ENCODE results near the gene FADS1.

DNA sequence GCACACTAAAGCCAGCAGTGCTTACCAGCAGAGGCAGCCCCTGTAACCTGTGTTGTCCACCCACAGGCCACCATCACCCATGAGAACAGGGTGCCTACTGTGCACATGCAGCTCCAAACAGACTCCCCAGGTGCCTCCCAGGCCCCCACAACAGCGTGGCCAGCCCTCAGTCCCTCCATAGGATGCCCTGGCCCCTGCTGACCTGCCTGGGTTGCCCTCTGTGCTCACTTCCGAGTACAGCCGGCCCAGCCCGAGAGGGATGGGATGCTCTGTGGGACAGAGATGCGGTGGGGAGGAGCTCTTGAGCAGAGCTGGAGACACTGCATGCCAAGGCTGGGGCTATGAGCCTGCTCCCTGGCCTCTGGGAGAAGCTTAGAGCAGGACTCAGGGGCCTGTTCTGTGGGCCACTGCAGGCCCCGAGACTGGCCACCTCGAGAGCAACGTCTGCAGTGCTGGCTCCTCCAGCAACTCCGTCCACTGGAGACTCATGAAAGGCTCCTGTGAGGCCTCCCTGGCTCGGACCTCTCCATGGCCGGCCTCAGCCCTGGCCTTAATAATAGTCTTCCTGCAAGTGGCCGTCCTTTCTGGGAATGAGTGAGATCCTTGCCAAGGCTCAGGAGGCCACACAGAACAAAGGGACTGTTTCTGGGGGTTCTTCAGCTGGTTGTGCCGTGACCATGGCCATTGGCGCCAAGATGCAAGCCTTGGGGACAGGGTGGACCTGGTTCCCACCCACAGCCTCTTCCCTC lies 38.3 kb upstream of the FADS1 start:
- TF ChIP-seq, protein P1, sequence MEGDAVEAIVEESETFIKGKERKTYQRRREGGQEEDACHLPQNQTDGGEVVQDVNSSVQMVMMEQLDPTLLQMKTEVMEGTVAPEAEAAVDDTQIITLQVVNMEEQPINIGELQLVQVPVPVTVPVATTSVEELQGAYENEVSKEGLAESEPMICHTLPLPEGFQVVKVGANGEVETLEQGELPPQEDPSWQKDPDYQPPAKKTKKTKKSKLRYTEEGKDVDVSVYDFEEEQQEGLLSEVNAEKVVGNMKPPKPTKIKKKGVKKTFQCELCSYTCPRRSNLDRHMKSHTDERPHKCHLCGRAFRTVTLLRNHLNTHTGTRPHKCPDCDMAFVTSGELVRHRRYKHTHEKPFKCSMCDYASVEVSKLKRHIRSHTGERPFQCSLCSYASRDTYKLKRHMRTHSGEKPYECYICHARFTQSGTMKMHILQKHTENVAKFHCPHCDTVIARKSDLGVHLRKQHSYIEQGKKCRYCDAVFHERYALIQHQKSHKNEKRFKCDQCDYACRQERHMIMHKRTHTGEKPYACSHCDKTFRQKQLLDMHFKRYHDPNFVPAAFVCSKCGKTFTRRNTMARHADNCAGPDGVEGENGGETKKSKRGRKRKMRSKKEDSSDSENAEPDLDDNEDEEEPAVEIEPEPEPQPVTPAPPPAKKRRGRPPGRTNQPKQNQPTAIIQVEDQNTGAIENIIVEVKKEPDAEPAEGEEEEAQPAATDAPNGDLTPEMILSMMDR (IDR thresholded peaks at IDR 0.05) = no peak
- TF ChIP-seq POLR2A (IDR thresholded peaks at IDR 0.05) = no peak
